ENCODE results near the gene MIPEP.

DNA sequence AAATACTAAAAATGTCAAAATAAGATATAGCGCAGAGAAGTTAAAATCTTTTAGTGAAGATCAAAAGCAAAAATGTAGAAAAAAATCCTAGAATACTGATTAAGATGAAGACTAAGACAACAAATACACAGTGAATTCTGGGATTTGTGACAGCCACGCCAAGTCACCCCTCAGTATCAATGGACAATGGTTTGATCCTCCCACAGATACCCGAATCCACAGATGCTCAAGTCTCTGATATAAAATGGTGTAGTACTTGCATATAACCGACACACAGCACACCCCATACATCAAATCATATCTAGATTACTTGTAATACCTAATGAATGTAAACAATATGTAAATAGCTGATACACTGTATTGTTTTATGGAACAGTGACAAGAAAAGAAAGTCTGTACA lies 5.9 kb downstream of the MIPEP start:
- TF ChIP-seq, protein P1, sequence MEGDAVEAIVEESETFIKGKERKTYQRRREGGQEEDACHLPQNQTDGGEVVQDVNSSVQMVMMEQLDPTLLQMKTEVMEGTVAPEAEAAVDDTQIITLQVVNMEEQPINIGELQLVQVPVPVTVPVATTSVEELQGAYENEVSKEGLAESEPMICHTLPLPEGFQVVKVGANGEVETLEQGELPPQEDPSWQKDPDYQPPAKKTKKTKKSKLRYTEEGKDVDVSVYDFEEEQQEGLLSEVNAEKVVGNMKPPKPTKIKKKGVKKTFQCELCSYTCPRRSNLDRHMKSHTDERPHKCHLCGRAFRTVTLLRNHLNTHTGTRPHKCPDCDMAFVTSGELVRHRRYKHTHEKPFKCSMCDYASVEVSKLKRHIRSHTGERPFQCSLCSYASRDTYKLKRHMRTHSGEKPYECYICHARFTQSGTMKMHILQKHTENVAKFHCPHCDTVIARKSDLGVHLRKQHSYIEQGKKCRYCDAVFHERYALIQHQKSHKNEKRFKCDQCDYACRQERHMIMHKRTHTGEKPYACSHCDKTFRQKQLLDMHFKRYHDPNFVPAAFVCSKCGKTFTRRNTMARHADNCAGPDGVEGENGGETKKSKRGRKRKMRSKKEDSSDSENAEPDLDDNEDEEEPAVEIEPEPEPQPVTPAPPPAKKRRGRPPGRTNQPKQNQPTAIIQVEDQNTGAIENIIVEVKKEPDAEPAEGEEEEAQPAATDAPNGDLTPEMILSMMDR (IDR thresholded peaks at IDR 0.05; ENCODE audit: insufficient read depth, low read depth, low read length), result no peak
- no peak for TF ChIP-seq EZH2 (IDR thresholded peaks at IDR 0.05; ENCODE audit: insufficient read depth, low read length)
